ENCODE measurements around the gene TXLNB. TPM values are rescaled to one million over a fixed set of nuclear protein-coding genes. Genes with fewer than 3 reads are reported as not detected.

Gene TXLNB
- total RNA-seq (1 to 10 TPM in 1 of 2 experiments, under 1 TPM in 1; 0.96 to 1.7 TPM), polyA plus RNA-seq (under 1 TPM in 2 of 3 donors, not detected in 1; 0.11 to 0.65 TPM), total RNA-seq (0.19 to 1.6 (median 0.50) reads per million in 6 experiments)

DNA sequence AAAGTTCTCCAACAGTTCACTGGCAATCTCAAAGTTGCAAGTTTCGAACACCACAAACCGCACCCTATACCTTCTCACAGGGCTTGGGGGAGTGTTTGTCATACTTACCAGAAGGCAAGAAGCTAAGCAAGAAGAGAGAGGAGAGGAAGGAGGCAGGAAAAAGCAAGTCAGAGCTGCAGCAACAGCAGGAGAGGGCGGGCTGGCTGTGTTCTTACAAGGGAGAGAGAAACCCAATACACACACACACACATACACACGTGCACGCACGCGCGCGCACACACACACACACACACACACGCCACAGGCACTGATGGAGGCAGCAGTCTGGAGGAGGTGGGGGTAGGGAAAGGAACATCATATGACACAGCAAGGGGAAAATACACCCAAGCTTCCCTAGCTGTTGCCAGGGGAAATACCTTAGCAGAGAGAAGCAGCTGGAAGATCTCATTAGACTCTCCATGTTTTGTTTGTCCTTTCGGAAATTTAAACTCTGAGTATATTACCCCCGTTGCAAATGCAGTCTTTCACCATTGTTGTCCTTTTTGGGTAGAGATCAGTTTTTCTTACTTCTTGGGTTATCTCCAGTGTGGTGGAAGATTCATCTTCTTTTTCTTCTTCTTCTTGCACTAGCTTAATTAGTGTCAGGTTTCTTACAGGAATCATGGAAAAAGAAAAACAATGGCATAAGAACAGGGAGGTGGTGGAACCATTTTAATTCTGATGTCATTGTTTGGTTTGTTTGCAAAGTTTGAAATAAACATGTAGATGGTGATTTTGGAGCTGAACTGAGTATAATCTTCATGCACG is at the start of gene TXLNB:
TXLNB (minus strand) TSS at position 186 of the 807 bp plus-strand sequence. CDS start 3,099 bp downstream, outside the sequence.
- H3K9me3 Mint-ChIP-seq: peaks cover 0 to 8% (median 0%) of the 10 kb centered on the region in 9 donors
- POLR2A ChIA-PET: interaction anchor here (0.5 to 5.2 kb wide), 19 partner anchors 9 to 178 kb away, joined by 3 to 60 read pairs (median 5); partner anchors contain the start of gene CITED2
- H3K4me3 Mint-ChIP-seq: peak within 1 kb of the TSS; percentile 69 to 91 (median 85)
- peak; percentile 48 to 92 (median 79) for DNase-seq
- H3K36me3 Mint-ChIP-seq: peaks cover 0 to 6% (median 0%) of the 10 kb centered on the region in 3 donors
- peak; percentile 88 to 89 for ATAC-seq
- peak within 1 kb of the TSS; percentile 94 to 99 (median 97) for H3K27ac Mint-ChIP-seq
- H3K4me1 Mint-ChIP-seq: peaks cover 30 to 80% (median 66%) of the 10 kb centered on the region in 4 donors
- H3K27me3 Mint-ChIP-seq: peaks cover 0 to 1% (median 0%) of the 10 kb centered on the region in 5 donors

DNA sequence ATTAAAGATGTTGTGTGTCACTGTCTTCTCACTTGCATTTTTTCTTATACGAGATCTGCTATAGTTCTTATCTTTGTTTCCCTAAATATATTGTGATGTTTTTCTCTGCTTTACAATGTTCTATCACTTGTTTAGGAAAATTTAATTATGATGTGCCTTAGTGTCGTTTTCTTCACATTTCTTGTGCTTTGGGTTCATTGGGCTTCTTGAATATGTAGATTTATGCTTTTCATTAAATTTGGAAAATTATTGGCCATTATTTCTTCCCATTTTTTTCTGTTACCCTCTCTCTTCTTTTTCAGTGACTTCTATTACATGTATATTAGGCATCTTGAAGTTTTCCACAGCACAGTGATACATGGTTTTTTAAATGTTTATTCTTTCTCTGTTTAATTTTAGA is 49.3 kb upstream of the TXLNB start:
- Mint-ChIP-seq H3K27me3 (no peaks in the 10 kb centered on the region), H3K4me1 (peaks cover 14 to 37% (median 30%) of the 10 kb centered on the region in 4 donors), H3K36me3 (peaks cover 0 to 3% (median 0%) of the 10 kb centered on the region in 3 donors), H3K27ac (peak overlapping the region in 1 of 10 donors; percentile 59), H3K4me3 (no peak overlapping the region), H3K9me3 (peaks cover 0 to 6% (median 0%) of the 10 kb centered on the region in 9 donors)
- ATAC-seq: no peak
- POLR2A ChIA-PET: no interaction called here
- no peak for DNase-seq

DNA sequence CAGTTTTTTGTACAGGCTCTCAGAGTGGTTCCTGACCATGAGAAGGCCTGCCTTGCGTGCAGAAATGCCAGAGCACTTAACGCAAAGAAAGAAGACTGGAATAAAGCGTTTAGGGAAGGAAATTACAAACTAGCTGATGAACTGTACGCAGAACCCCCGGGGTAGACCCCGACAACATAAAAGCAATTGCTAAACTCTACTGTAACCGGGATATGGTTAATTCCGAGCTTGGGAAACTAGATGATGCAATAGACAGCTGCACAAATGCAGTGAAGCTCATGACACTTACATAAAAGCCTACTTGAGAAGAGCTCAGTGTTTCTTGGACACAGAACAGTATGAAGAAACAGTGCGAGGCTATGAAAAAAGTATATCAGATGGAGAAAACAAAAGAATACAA is 47.0 kb upstream of the TXLNB start:
- POLR2A ChIA-PET: no interaction called here
- Mint-ChIP-seq H3K4me1 (peaks cover 13 to 28% (median 21%) of the 10 kb centered on the region in 4 donors), H3K27ac (peak overlapping the region in 1 of 10 donors; percentile 30), H3K27me3 (no peaks in the 10 kb centered on the region), H3K36me3 (peaks cover 0 to 3% (median 0%) of the 10 kb centered on the region in 3 donors), H3K4me3 (no peak overlapping the region), H3K9me3 (peaks cover 0 to 6% (median 0%) of the 10 kb centered on the region in 9 donors)
- ATAC-seq (no peak), DNase-seq (no peak)

DNA sequence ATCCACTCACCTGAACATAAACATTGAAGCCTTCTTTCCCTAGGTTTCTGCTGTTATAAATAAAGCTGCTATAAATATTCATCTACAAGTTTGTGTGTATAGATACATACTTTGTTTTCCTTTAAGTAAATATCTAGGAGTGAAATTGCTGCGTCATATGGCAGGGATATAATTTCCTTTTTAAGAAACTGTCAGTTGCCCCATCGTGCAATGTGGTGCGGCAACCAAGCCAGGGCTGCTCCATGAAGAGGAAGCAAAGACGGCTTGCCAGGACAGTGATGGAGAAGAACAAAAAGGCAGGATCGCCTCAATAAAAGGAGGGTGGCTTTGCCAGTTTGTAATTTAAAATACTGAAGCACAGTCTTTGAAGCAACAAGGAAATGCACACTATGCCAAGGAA is 46.0 kb upstream of the TXLNB start:
- H3K27ac Mint-ChIP-seq: no peak overlapping the region
- no peak overlapping the region for H3K4me3 Mint-ChIP-seq
- peaks cover 6 to 18% (median 13%) of the 10 kb centered on the region in 4 donors for H3K4me1 Mint-ChIP-seq
- H3K9me3 Mint-ChIP-seq: peaks cover 0 to 5% (median 0%) of the 10 kb centered on the region in 9 donors
- POLR2A ChIA-PET: no interaction called here
- ATAC-seq (no peak), DNase-seq (no peak)
- H3K36me3 Mint-ChIP-seq: peaks cover 0 to 3% (median 0%) of the 10 kb centered on the region in 3 donors
- no peaks in the 10 kb centered on the region for H3K27me3 Mint-ChIP-seq

DNA sequence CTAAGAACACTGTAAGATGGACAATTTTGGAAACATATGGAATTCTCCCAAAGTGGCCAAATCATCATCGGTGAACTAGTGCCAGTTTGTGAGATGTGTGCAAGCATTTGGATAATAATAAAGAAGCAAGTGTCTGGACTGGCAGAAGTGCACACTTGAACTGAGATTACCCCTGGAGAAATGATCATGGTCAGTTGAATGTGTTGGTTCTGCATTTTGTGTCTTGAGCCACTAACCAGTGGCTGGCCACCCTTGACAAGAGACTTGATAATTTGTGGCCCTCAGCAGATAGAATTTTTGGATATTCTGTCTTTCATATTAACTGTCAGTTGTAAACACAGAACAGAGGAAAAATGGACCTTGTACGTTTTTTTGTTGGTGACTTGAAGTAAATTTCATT is 45.2 kb upstream of the TXLNB start:
- POLR2A ChIA-PET: no interaction called here
- Mint-ChIP-seq H3K4me1 (peaks cover 2 to 12% (median 7%) of the 10 kb centered on the region in 4 donors), H3K4me3 (no peak overlapping the region), H3K36me3 (no peaks in the 10 kb centered on the region), H3K9me3 (no peaks in the 10 kb centered on the region), H3K27me3 (no peaks in the 10 kb centered on the region), H3K27ac (peak overlapping the region in 1 of 10 donors; percentile 51)
- DNase-seq (no peak), ATAC-seq (no peak)

DNA sequence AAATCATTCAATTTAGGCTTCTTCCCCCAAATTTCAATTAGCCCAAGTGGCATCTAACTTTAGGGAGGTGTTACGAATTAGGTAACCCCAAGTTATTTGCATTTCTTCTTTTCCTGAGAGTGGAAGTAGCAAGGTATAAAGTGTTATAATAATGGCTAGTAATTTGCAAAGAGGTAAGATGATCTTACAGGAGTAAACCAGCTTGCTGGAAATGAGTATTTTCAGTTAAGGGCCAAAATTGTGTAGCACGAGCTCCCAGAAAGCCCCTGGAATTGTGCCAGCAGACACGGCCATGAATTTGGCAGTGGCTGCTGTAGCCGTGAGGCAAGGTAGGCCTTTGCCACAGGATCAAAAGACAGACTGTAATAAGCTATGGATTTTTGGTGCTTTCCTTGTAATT is 44.7 kb upstream of the TXLNB start:
- Mint-ChIP-seq H3K9me3 (no peaks in the 10 kb centered on the region), H3K36me3 (no peaks in the 10 kb centered on the region), H3K27ac (peak overlapping the region in 2 of 10 donors; percentile 19 to 28), H3K27me3 (no peaks in the 10 kb centered on the region), H3K4me1 (peaks cover 2 to 11% (median 7%) of the 10 kb centered on the region in 4 donors), H3K4me3 (no peak overlapping the region)
- POLR2A ChIA-PET: interaction anchor here (0.7 kb wide), 1 partner anchor 39 kb away, joined by 4 read pairs; the partner anchor contains the start of gene CITED2
- no peak for ATAC-seq
- no peak for DNase-seq

DNA sequence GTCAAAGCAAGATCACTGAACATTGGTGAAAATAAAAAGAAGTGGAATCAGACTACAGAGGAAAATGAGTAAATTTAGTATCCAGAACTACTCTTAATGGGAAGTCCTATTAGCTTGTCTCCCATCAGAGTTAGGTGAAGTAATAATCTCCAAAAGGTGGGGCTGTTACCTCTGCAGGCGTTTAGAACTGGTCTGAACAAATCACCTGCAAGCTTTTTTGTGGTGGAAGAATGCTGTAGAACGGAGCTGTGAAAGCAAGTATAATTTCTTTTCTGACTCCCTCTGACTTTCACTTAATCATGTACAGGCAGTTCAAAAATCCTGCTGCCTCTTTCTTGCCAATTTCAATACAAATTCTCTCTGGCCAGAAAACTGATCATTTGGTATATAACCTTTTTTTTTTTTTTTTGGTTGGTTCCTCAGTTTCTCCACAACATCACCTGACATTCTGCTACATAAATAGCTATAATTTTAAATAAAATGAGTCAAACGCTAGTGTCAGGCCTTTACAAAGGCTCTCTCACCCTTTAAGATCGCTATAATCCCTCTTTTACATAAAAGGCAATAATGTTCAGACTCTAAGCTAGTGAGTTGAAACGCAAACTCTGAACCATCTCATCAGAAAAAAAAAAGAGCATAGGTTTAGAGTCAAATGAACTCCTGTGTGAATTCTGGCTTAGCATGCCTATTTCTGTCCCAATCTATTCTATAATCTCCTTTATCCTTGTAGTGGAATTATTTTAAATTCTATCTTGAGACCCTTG is 43.8 kb upstream of the TXLNB start:
- no peak for ATAC-seq
- peaks cover 2 to 11% (median 7%) of the 10 kb centered on the region in 4 donors for H3K4me1 Mint-ChIP-seq
- H3K27ac Mint-ChIP-seq: peak overlapping the region in 1 of 10 donors; percentile 37
- no peak overlapping the region for H3K4me3 Mint-ChIP-seq
- H3K27me3 Mint-ChIP-seq: no peaks in the 10 kb centered on the region
- DNase-seq: no peak
- no peaks in the 10 kb centered on the region for H3K36me3 Mint-ChIP-seq
- H3K9me3 Mint-ChIP-seq: no peaks in the 10 kb centered on the region
- POLR2A ChIA-PET: interaction anchor here (0.6 to 0.7 kb wide), 2 partner anchors 27 to 39 kb away, joined by 3 to 4 read pairs; partner anchors contain the start of gene CITED2

DNA sequence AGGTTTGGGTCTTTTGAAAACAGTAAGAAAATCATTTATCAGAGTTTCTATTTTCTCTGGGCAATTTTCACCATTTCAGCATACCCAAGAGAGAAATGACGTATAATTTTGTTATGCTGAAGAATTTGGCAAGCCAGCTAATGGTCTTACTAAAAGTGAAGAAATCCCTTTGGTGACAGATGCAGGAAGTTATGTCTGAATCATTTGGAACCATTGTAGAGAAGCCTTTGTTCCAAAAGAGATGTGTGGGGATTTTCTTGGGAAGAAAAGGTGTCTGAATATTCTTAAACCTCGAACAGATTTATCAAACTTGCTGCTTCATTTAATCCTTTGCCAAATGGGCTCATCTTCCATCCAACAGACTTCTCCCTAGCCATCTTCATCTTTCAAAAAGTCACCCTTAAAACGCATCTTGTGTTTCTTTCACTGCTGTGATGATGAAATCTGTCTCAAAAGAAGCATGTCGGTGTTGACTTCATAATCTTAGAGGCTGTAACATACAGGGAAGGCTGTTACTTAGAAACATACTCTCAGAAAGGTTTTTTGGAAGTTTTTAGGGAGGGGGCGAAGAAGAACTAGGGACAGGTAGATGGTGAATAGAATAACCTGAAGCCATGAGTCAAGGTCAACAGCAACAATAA is 43.1 kb upstream of the TXLNB start:
- POLR2A ChIA-PET: interaction anchor here (0.6 kb wide), 1 partner anchor 27 kb away, joined by 3 read pairs; no protein-coding TSS in a partner anchor
- no peaks in the 10 kb centered on the region for H3K9me3 Mint-ChIP-seq
- H3K36me3 Mint-ChIP-seq: no peaks in the 10 kb centered on the region
- H3K4me1 Mint-ChIP-seq: peaks cover 2 to 11% (median 7%) of the 10 kb centered on the region in 4 donors
- peak overlapping the region in 1 of 10 donors; percentile 37 for H3K27ac Mint-ChIP-seq
- DNase-seq (no peak), ATAC-seq (no peak)
- no peaks in the 10 kb centered on the region for H3K27me3 Mint-ChIP-seq
- no peak overlapping the region for H3K4me3 Mint-ChIP-seq

DNA sequence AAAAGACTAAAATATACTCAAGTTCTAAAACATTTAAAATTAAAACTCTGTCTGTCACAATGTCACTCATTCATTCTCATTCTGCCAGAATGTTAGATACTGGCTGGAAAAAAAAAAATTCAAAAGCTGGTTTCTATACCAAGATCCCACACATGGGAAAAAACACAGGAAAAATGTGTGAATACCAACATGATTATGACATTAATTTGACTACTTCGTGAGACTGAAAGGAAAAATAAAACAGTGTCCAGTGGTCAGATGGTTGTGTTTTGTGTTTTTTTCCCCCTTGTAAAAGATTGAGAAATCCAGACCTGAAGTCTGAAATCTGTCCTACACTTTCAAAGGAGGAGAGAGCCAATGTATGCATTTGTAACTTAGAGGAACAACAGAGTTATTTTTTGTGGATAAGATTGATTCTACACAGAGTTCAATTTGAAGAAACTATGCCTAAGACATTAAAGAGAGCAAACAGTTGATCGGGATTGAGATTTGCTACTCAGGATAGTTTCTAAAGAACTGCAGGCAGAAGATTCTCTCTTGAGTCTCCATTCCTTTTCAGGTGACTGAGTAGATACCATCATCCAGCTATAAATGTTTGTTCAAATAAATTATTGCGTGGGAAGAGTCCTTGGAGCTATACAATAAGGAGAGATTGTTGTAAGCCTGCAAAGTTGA is 39.2 kb upstream of the TXLNB start:
- Mint-ChIP-seq H3K4me1 (peaks cover 3 to 12% (median 7%) of the 10 kb centered on the region in 4 donors), H3K27ac (peak overlapping the region in 3 of 10 donors; percentile 10 to 63 (median 15))

DNA sequence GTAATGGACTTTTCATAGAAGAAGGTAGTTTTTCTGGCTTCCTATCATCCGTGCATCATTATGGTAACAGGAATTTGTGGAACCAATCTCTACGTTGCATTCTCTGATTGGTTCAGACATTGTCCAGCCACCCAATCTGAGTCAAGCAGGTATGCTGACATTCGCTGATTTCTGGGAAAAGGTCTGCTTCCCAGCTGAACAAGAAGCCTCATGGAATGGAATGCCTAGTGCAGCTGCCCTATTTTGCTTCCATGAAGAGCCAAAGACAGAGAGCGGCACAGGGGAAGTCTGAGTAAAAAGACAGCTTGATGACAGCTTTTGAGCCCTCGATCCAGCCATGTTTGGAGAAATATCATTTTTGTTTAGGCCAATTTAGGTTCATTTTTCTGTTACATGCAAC is 38.5 kb upstream of the TXLNB start:
- no peak overlapping the region for H3K4me3 Mint-ChIP-seq
- no peak for ATAC-seq
- no peak overlapping the region for H3K27ac Mint-ChIP-seq
- peaks cover 0 to 2% (median 0%) of the 10 kb centered on the region in 9 donors for H3K9me3 Mint-ChIP-seq
- H3K4me1 Mint-ChIP-seq: peaks cover 8 to 14% (median 12%) of the 10 kb centered on the region in 4 donors
- no peaks in the 10 kb centered on the region for H3K27me3 Mint-ChIP-seq
- POLR2A ChIA-PET: no interaction called here
- DNase-seq: no peak
- no peaks in the 10 kb centered on the region for H3K36me3 Mint-ChIP-seq

More for the DNA sequence above, 39.2 kb upstream of the TXLNB start:
- DNase-seq: no peak
- Mint-ChIP-seq H3K36me3 (no peaks in the 10 kb centered on the region), H3K27me3 (no peaks in the 10 kb centered on the region), H3K4me3 (no peak overlapping the region), H3K9me3 (peaks cover 0 to 2% (median 0%) of the 10 kb centered on the region in 9 donors)
- ATAC-seq: no peak
- POLR2A ChIA-PET: no interaction called here

DNA sequence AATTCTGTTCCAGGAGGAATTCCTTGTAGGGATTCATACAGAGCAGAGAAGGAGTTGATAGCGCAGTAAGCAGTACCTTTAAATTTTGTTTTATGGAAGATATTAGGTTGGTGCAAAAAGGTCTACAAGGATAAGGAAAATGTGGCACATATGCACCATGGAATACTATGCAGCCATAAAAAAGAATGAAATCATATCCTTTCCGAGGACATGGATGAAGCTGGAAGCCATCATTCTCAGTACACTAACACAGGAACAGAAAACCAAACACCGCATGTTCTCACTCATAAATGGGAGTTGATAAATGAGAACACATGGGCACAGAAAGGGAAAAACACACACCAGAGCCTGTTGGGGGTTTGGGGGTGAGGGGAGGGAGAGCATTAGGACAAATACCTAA is 37.4 kb upstream of the TXLNB start:
- no peak for ATAC-seq
- no peak for DNase-seq
- H3K27me3 Mint-ChIP-seq: no peaks in the 10 kb centered on the region
- no peak overlapping the region for H3K27ac Mint-ChIP-seq
- no peaks in the 10 kb centered on the region for H3K36me3 Mint-ChIP-seq
- POLR2A ChIA-PET: interaction anchor here (0.7 kb wide), 1 partner anchor 133 kb away, joined by 3 read pairs; no protein-coding TSS in a partner anchor
- peaks cover 10 to 20% (median 12%) of the 10 kb centered on the region in 4 donors for H3K4me1 Mint-ChIP-seq
- H3K9me3 Mint-ChIP-seq: peaks cover 0 to 2% (median 0%) of the 10 kb centered on the region in 9 donors
- H3K4me3 Mint-ChIP-seq: no peak overlapping the region

Data from naive thymus-derived CD8-positive, alpha-beta T cell (primary cell).